GM21576 (cell line): ENCODE data around the gene APEX2.
A peak's percentile ranks its signal among the peaks of the same experiment; 100 is the strongest.
"Not testable (repeated sequence)": the region's sequence is repeated elsewhere in the genome, so short reads cannot be mapped to it uniquely, and the experiment has no call there.

Source experiments
- ATAC-seq: cut with Tn5 transposase; IDR thresholded peaks from one replicate; pipeline ENCODE4 v1.9.1; 2021; ENCODE audit warnings: mild to moderate bottlenecking, moderate library complexity; ENCODE audit not compliant: unreplicated experiment

The APEX2 gene, protein sequence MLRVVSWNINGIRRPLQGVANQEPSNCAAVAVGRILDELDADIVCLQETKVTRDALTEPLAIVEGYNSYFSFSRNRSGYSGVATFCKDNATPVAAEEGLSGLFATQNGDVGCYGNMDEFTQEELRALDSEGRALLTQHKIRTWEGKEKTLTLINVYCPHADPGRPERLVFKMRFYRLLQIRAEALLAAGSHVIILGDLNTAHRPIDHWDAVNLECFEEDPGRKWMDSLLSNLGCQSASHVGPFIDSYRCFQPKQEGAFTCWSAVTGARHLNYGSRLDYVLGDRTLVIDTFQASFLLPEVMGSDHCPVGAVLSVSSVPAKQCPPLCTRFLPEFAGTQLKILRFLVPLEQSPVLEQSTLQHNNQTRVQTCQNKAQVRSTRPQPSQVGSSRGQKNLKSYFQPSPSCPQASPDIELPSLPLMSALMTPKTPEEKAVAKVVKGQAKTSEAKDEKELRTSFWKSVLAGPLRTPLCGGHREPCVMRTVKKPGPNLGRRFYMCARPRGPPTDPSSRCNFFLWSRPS

DNA sequence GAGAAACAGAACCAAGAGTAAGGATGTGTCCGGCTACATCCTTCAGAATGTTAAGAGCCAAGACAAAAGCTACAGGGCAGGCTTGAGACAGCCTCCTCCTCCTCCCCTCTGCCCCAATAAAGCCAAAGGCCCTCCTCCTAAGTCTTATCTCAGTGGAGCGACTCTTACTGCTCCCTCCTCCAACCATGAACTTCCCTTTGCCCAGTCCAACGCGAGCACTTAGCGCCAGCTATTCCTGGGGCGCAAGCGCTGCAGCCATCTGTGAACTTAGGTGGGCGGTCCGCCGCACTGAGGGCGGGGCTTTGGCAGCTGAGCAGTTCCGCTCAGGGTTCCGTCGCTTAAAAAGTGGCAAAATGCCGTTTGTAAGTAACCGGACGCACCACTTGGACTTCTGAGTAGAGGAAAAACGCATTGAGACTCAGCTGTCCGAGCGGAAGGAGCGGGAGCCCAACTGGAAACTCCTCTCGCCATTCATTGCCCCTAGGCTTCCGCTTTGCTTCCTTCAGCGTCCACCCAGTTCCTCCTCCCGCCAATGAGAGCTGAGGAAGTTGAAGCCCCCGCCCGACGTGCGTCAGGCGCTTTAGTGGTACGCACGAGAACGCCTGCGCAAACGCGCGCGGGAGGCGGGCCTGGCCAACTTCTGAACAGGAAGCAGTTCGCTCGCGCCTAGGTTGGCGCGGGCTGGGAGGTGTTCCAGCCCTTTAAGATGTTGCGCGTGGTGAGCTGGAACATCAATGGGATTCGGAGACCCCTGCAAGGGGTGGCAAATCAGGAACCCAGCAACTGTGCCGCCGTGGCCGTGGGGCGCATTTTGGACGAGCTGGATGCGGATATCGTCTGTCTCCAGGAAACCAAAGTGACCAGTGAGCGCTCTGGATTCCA, at the start of gene APEX2:
Gene APEX2, plus strand, starts transcription at position 647 of the 882 bp plus-strand sequence. Its CDS starts 60 bp downstream, at position 707.
- peak; percentile 96 for ATAC-seq

DNA sequence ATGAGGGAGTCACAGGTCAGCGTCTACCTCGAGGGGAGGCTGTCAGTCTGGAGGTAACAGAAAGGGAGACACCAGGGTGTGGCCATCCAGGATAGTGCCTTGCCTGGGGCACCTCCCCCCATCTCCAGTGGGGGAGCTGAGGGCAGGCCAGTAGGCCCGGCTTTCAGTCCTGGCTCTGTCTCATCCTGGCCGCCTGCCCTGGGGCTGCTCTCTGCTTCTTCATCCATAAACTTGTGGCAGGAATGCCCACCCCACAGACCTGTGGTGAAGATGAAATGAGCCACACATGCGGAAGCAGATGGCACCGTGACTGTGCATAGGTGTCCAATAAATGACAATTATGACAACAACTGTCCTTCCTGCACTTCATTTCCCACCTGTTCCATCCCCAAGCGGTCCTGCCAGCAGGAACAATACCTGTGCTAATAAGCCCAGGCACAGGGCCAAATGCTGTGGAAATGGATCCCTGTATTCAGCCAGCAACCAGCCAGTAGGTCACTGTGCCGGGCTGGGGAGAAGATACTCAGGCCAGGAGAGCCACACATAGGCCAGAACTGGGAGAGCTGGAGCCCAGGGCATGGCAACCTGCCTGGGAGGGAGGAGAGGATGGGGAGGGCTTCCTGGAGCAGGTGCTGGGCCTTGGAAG, 49.3 kb upstream of the APEX2 start:
- no peak for ATAC-seq

DNA sequence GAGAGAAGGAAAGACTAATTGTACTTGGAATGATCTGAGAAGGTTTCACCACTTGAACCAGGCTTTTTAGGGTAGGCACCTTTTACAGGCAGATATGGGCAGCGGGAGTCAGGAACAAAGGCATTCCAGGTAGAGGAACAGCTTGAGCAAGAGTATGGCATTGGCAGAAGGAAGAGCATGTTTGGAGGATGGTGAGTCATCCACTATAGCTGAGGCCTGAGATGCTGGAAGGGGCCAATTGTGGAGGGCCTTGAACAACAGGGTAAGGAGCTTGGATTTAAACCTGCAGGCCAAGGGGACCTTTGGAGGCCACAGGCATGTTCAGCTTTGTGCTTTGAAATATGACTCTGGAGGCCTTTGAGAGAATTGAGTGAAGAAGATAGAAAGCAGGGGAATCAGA, 38.4 kb upstream of the APEX2 start:
- no peak for ATAC-seq

DNA sequence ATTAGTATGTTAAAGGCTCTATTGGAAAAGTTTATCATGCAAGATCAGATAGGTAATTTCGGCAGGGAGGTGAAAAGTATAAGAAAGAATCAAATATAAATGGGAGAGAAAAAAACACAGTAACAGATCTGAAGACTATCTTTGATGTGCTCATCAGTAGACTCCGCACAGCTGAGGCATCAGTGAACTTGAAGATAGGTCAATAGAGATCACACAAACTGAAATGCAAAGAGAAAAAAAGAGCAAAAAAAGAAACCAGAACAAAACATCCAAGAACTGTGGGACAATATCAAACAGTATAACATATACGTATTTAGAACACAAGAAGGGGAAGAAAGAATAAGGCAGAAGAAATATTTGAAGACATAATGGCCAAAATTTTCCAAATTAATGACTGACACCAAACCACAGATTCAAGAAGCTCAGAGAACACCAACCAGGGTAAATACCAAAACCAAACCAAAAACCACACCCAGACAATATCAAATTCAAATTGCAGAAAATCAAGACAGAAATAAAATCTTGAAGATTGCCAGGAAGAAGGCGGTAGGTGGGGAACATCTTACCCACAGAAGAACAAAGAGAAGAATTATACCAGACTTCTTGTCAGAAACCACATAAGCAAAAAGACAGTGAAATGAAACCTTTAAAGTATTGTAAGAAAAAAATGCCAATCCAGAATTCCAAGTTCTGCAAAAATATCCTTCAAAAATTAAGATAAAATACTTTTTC, 35.2 kb upstream of the APEX2 start:
- ATAC-seq = no peak

DNA sequence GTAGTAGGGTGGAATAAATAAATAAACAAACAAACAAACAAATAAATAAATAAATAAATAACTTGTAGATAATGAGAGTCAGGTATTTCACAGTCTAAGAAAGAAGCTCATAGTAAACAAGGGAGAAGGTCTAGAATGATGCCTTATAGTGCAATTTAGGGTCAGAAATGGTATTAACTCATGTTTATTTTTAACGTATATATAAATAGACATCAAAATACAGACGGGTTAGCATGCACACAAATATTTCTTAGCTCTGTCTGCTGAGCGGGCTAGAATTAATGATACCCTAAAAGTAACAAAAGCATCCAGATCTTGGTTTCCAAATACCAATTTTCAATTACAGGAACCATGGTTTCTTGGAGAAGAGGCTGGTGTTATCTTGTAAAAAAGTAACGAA, 22.8 kb upstream of the APEX2 start:
- no peak for ATAC-seq

DNA sequence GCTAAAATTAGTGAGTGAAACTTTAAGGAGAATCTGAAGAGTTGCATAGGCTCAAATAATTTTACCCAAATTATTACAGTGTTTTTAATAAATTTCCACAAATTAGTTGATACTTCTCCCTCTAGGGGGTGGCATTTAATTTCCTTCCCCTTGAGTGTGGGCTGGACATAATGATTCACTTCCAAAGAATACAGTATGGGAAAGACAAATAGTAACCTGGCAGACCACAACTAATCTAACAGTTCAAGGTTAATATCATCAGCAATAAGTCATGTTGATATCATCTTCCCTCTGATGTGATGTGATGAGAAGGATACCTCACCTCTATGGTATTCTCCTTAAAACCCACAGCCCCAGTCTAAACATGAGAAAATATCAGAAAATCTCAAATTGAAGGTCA, 21.7 kb upstream of the APEX2 start:
- ATAC-seq = no peak

DNA sequence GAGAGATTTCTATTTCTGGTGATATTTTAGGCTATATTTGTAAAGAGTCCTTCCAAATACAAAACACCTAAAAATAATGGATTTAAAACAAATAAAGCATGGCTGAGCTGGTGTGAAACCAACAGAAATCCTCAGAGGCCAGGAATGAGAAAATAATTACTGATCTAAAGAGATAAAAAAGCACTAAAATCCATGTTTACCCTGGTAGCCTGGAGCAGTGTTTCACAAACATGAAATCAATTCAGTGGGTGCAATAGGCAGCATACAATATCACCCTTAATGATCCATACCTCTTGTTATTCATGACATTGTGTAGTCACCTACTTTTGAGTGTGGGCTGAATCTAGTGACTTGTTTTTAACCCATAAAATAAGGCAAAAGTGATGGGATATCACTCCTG, 20.7 kb upstream of the APEX2 start:
- ATAC-seq = no peak

DNA sequence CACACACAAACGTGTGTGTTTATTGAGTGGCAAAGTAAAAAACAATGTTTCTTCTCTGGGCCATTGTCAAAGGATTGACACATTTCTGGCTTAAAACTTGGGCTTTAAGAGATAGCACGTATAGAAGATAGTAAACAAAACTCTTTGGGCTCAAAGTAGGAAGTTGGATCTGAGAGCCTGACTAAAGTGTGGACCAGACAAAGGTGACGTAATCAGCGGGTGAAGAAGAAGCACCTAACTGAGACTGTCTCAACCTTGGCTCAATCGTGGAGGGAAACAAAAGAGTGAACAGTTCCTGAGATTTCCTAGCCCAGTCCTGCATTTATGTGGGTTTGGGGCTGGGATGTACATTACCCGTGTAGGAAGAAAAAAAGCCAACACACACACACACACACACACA, 19.8 kb upstream of the APEX2 start:
- no peak for ATAC-seq

DNA sequence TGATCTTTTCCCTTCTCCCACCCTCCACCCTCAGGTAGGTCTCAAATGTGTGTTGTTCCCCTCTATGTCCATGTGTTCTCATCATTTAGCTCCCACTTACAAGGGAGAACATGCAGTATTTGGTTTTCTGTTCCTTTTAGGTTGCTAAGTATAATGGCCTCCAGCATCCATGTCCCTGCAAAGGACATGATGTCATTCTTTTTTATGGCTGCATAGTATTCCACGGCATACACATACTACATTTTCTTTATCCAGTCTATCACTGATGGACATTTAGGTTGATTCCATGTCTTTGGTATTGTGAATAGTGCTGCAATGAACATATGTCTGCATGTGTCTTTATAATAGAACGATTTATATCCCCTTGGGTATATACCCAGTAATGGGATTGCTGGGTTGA, 16.9 kb upstream of the APEX2 start:
- not testable (repeated sequence) for ATAC-seq

DNA sequence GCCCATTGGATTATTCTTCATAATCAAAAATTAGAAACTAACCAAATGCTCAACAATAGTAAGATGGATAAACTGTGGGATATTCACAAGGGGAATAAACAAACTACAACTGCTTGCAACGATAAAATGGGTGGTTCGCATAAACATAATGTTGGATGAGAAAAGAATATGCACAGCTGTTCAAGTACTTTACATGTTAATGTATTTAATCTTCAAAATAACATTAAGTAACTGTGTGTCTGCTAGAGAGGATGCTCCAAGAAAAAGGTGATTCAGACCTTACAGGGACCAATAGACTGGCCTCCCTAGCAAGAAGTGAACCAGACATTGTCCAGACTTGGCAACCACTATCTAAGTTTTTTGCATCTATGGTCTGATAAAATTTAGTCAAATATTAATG, 8.5 kb upstream of the APEX2 start:
- no peak for ATAC-seq

DNA sequence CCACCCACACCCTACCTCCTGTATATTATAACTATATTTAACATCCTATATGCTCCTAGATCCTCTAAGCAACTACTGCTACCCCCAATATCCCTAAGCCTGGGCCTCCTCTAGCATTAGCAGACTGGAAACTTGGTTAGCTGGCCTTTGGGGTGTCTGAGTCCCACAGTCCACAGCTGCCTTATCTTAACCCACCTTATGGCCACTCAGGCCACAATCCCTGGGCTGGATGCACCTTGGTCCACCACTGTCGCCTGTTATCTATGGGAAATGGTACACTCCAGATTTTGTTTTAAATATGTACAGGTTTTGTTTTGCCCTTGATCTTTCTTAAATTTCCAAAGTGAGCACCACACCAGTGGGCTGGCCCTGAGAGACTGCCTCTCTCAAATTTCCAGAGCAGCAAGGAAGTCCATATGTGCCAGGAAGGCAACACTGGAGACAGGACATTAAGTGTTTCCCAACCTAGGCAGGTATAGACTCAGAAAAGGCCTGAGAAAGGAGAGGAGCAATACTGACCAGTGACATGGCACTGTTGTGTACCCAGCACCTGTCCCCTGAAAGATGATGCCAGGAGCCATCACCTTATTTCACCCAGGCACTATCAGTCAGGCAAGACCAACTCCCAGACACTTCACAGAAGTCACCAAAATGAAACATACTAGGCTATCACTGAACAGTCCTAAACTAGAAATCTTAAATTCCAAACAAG, 7.1 kb upstream of the APEX2 start:
- ATAC-seq = no peak

DNA sequence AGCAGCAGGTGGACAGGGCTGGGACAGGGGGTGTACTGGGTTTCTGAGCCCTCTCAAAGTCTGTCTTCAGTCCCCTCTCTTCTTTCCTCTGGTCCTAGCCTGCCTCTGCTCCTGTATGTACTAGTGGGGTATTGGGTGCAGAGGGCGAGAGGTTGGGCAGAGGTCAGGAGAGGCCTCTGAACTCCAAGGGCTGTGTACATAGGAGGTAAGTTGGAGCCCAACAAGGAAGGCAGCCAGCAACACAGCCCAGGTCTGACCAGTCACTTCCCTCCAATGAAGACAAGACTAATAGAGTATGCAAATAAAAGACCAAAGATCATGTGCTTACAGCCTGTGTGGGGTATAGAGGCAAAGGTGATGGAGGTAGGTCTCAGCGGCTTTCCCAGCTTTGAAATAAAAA, 6.1 kb upstream of the APEX2 start, which contains the start of gene PFKFB1:
Gene PFKFB1, minus strand, starts transcription at position 90 of the 400 bp plus-strand sequence. CDS start 181 bp downstream, outside the sequence.
- ATAC-seq = no peak

DNA sequence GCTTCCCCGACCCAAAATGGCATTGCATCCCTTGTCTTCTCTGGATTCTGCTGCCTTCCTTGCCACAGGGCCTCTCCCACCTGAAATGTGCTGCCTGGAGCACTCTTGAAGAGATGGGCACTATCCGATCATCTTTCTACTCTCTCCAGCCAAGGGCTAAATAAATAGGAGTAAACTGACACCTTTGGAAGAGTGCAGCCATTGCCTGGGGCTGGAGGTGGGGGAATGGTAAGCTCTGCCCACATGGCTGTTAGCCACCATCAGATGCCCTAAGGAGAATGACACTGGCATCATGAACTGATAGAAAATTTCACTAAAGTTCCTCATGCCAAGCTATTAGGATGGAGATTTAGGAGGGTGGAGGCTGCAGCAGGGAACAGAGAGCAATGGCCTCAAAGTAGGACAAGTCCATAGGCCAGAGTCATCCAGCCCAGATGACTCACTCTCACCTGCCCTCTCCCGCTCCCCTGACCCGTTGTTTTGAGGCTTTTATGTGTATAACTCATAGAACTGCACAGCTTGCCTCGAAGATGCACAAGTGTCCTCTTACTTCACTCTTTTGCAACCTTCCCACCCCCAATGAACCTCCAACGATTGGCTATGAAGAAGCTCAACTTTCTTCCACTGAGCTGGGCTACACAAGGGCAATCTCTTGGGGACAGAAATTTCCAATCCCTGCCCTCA, 5.4 kb upstream of the APEX2 start:
- no peak for ATAC-seq

DNA sequence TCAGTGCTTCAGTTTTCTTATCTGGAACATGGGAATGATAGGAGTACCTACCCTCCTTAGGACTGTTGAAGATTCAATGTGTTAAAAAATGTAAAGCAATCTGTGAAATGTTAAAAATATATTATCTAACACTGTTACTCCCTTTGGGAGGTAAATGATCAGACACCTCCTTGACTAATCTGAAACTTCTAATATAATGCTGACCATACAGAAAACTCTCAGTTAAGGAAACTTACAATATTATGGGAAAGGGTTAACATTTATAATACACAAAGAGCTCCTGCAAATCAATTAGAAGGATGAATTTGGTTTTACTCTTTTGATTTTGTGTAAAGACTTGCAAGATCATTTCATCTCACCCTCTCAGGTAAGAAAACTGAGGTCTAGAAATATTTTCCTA, 4.5 kb upstream of the APEX2 start:
- ATAC-seq = no peak

DNA sequence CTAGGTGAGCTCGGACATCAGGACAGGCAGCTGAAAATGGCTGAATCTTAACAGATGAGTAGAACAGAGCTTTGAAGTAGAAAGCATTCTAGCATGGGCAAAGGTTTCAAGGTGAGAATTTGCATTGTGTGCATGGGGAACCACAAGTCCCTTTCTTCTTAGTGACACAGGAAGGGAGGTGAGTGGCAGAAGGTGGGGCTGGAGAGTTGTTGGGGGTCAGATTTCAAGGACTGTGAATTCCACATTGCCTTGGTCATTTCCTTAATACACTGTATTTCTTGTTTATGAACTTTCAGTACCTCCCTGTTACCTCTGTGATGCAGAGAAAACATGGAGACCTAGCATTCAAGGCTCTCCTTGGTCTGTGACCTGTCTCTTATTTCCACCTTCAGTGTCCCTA, 4.1 kb downstream of the APEX2 start:
- no peak for ATAC-seq

DNA sequence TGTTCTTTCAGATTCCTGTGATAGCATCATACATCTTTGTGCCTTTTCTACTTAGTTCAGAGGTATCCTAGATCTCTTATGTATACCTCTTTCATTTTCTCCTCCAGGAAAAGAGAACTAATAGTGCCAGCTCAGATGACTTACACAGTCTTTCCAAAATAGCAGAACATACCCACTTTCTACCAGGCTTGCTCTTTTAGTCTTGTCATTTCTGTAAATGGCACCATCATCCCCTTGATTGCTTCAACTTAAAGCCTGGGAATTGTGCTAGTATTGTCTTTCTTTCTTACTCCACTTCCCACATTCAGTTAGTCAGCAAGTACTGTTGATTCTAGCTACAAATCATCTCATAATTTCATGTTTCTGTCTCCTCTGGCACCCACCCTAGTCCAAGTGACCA, 5.1 kb downstream of the APEX2 start:
- no peak for ATAC-seq

DNA sequence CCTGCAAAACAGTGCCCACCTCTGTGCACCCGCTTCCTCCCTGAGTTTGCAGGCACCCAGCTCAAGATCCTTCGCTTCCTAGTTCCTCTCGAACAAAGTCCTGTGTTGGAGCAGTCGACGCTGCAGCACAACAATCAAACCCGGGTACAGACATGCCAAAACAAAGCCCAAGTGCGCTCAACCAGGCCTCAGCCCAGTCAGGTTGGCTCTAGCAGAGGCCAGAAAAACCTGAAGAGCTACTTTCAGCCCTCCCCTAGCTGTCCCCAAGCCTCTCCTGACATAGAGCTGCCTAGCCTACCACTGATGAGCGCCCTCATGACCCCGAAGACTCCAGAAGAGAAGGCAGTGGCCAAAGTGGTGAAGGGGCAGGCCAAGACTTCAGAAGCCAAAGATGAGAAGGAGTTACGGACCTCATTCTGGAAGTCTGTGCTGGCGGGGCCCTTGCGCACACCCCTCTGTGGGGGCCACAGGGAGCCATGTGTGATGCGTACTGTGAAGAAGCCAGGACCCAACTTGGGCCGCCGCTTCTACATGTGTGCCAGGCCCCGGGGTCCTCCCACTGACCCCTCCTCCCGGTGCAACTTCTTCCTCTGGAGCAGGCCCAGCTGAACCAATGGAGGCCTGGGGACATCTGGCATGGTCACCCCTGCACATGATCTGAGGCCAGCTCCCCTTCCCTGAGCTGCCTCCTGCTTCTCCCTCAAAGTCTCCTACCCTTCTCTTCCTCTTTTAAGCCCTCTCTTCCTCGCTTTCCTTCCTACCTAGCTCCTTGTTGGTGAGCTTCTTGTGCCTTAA, 6.9 kb downstream of the APEX2 start:
- no peak for ATAC-seq

DNA sequence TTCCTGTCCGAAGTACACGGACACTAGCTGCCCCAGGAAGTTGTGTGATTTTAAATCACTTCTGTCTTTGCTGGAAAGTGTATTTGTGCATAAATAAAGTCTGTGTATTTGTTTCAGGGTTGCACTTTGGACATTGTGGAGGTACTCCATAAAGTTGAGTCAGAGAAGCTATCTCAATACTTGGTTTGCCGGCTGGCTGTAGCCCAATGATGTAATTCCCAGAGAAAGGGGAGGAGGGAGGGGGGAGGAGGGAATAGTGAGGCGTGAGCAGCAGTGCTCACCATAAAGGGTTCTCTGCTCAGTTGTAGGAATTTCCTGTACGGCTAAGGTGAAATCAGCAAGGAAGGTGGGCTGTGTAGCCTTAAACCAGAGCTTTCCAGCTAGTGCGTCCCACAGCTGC, 7.5 kb downstream of the APEX2 start:
- no peak for ATAC-seq
